Type B pancreatic cell (in vitro differentiated cells): Measurements from ENCODE around the gene MRPL57. TPM values are rescaled to one million over a fixed set of nuclear protein-coding genes. Genes with fewer than 3 reads are reported as not detected.
"Not testable (repeated sequence)": the region's sequence is repeated elsewhere in the genome, so short reads cannot be mapped to it uniquely, and the experiment has no call there.

Experiments
- DNase-seq: peaks from one replicate; pipeline ENCODE4 v3.0.0; 2021; ENCODE audit warnings: mixed read lengths; ENCODE audit not compliant: unreplicated experiment; ENCODE audit errors: extremely low spot score
- H3K27ac Mint-ChIP-seq: 2 replicates; pipeline ENCODE4 v1.8.0; 2021; ENCODE audit warnings: mild to moderate bottlenecking, mixed read lengths
- H3K27me3 Mint-ChIP-seq: 2 replicates; pipeline ENCODE4 v1.8.0; 2021; ENCODE audit warnings: mixed read lengths
- H3K36me3 Mint-ChIP-seq: 2 replicates; pipeline ENCODE4 v1.8.0; 2021; ENCODE audit warnings: mixed read lengths
- H3K4me1 Mint-ChIP-seq: one replicate; pipeline ENCODE4 v1.8.0; 2021; ENCODE audit warnings: mixed read lengths; ENCODE audit not compliant: unreplicated experiment
- H3K4me3 Mint-ChIP-seq: 2 replicates; pipeline ENCODE4 v1.8.0; 2021; ENCODE audit warnings: mild to moderate bottlenecking, mixed read lengths
- H3K9me3 Mint-ChIP-seq: 2 replicates; pipeline ENCODE4 v1.8.0; 2021; ENCODE audit warnings: mixed read lengths
- CTCF ChIP-seq: fragments of 200-600 bp; sonication (generic); conservative IDR thresholded peaks from 2 replicates; pipeline ENCODE4 v1.5.0; 2021; ENCODE audit warnings: antibody characterized with exemption, mild to moderate bottlenecking
- total RNA-seq: library from RNA; stranded (reverse); gene quantifications from 2 replicates; pipeline ENCODE4 v1.2.1, GENCODE V29; 2021; ENCODE audit warnings: low replicate concordance

Gene MRPL57
- total RNA-seq, 1 donor from 2014 or later, result 22.0 TPM

- no peak for TF ChIP-seq CTCF
- Mint-ChIP-seq H3K4me3 (no peak overlapping the region), H3K4me1 (no peaks in the 10 kb centered on the region), H3K36me3 (no peaks in the 10 kb centered on the region), H3K9me3 (peaks cover 6% of the 10 kb centered on the region), H3K27me3 (no peaks in the 10 kb centered on the region), H3K27ac (no peak overlapping the region)
- no peak for DNase-seq
Measured at GRCh38 chr13:21202767-21203531, 26.5 kb downstream of the MRPL57 start.

GRCh38 chr13:21208652-21209154 is 32.2 kb downstream of the MRPL57 start:
- no peak for TF ChIP-seq CTCF
- H3K27me3 Mint-ChIP-seq, result peaks cover 13% of the 10 kb centered on the region
- no peak overlapping the region for H3K4me3 Mint-ChIP-seq
- no peaks in the 10 kb centered on the region for H3K36me3 Mint-ChIP-seq
- peak; percentile 40 for DNase-seq
- no peak overlapping the region for H3K27ac Mint-ChIP-seq
- peaks cover 7% of the 10 kb centered on the region for H3K9me3 Mint-ChIP-seq
- no peaks in the 10 kb centered on the region for H3K4me1 Mint-ChIP-seq

GRCh38 chr13:21212138-21212775 is 35.8 kb downstream of the MRPL57 start:
- H3K4me3 Mint-ChIP-seq, result no peak overlapping the region
- no peaks in the 10 kb centered on the region for H3K4me1 Mint-ChIP-seq
- H3K27me3 Mint-ChIP-seq, result peaks cover 15% of the 10 kb centered on the region
- H3K36me3 Mint-ChIP-seq, result no peaks in the 10 kb centered on the region
- no peak overlapping the region for H3K27ac Mint-ChIP-seq
- no peak for DNase-seq
- H3K9me3 Mint-ChIP-seq, result peaks cover 7% of the 10 kb centered on the region
- no peak for TF ChIP-seq CTCF

DNA sequence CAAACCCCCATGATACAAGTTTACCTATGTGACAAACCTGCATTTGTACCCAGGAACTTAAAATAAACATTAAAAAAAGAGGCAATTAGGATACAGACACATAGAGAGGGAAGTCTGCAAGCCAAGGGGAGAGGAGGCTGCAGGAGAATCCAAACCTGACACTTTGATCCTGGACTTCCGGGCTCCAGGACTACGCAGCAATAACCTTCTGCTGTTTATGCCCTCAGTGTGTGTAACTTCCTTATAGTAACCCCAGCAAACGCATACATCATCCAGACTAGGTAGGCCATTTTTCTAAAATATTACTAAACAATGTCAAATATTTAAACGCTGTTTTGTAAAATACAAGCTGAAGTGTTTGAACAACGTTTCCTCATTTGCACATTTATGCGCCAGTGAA is 39.0 kb downstream of the MRPL57 start:
- H3K27ac Mint-ChIP-seq, H3K36me3 Mint-ChIP-seq, H3K4me1 Mint-ChIP-seq, DNase-seq, H3K9me3 Mint-ChIP-seq, H3K4me3 Mint-ChIP-seq: not testable (repeated sequence)
- peaks cover 11% of the 10 kb centered on the region for H3K27me3 Mint-ChIP-seq

GRCh38 chr13:21216332-21216731 is 39.9 kb downstream of the MRPL57 start:
- H3K4me1 Mint-ChIP-seq, result no peaks in the 10 kb centered on the region
- no peak for TF ChIP-seq CTCF
- H3K27ac Mint-ChIP-seq, result no peak overlapping the region
- peaks cover 10% of the 10 kb centered on the region for H3K9me3 Mint-ChIP-seq
- H3K4me3 Mint-ChIP-seq, result no peak overlapping the region
- H3K36me3 Mint-ChIP-seq, result no peaks in the 10 kb centered on the region
- DNase-seq, result no peak
- H3K27me3 Mint-ChIP-seq, result peaks cover 11% of the 10 kb centered on the region

DNA sequence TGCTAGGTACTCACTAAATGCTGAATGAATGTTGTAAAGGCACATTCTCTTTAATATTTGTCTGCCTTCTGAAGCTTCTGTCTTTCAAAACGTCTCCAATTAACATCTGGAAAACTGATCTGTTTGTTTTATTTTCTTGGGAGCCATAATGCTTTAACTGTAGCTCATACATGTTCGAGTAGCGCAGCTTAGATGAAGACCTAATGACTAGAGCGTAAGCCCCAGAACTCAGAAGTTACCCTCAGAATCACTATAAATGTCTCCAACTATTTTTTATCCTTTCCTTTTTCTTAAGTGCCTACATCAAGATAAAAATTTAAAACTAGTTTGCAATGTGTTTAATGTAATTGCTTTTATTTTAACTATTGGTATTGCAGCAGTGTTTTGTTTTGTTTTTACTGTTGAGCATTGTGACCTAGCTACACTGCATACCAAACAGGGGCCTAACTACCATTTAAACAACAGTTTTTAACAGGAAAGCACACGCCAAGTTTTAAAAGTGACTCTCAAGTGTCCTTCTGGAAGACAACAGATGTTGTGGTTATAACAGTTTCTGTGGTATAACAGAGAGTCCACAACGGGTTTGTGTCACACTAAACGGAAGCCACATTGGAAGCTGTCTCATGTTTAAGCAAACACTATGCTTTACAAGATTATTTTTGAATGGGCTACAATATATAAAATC is 42.0 kb downstream of the MRPL57 start:
- H3K27ac Mint-ChIP-seq, result no peak overlapping the region

More for the DNA sequence above, 42.0 kb downstream of the MRPL57 start:
- DNase-seq, result no peak
- Mint-ChIP-seq H3K9me3 (peaks cover 12% of the 10 kb centered on the region), H3K4me3 (no peak overlapping the region), H3K4me1 (no peaks in the 10 kb centered on the region), H3K36me3 (peaks cover 3% of the 10 kb centered on the region), H3K27me3 (peaks cover 4% of the 10 kb centered on the region)
- TF ChIP-seq CTCF, result no peak
